ENCODE results near the gene MAGI1. TPM values are rescaled to one million over a fixed set of nuclear protein-coding genes. Genes with fewer than 3 reads are reported as not detected.

The MAGI1 gene
- polyA plus RNA-seq, 1 of the 3 experiments (the other 2 are of a cell fraction), result 10.3 TPM

GRCh38 chr3:65561617-65562016, 477.1 kb downstream of the MAGI1 start:
- H4K20me1 ChIP-seq (ENCODE audit: insufficient read depth), result no peaks in the 10 kb centered on the region; the same call in 1 of the 2 replicates
- no peak overlapping the region for H3K9ac ChIP-seq
- no peaks in the 10 kb centered on the region for H3K9me3 ChIP-seq
- no peak overlapping the region for H3K4me3 ChIP-seq (ENCODE audit: low read depth in 2 of 2, low read length in 1 of 2)
- H3K4me2 ChIP-seq, result no peak overlapping the region
- TF ChIP-seq RCOR1 (IDR thresholded peaks at IDR 0.05; ENCODE audit: low read length) (no peak), MAX (IDR thresholded peaks at IDR 0.05; ENCODE audit: low read depth) (no peak), GABPA (IDR thresholded peaks at IDR 0.05; ENCODE audit: low read depth) (no peak), PBX3 (IDR thresholded peaks at IDR 0.05) (no peak), TAF1 (IDR thresholded peaks at IDR 0.05; ENCODE audit: borderline replicate concordance, low read depth, low read length) (no peak), SMC3 (IDR thresholded peaks at IDR 0.05; ENCODE audit: low read depth, low read length) (no peak)
- ChIA-PET POLR2A (interaction anchor here (1.2 kb wide), 1 partner anchor 35 kb away, joined by 5 read pairs; no protein-coding TSS in a partner anchor), CTCF (interaction anchor here (0.6 to 2.2 kb wide), 5 partner anchors 10 to 190 kb away, joined by 3 to 4 read pairs (median 4); no protein-coding TSS in a partner anchor)
- no peak overlapping the region for H2AFZ ChIP-seq (ENCODE audit: low read depth)
- 87% methylated on average over 3 of the region's 3 CpGs for WGBS (ENCODE audit: low lambda C conversion rate)
- H3K27me3 ChIP-seq (ENCODE audit: insufficient read depth), result no peaks in the 10 kb centered on the region
- no peaks in the 10 kb centered on the region for H3K9me2 ChIP-seq
- H3F3A ChIP-seq (replicated peaks; ENCODE audit: insufficient read depth), result no peaks in the 10 kb centered on the region
- no peak for DNase-seq
- no peaks in the 10 kb centered on the region for H3K36me3 ChIP-seq (replicated peaks in 1 of 2; ENCODE audit: control insufficient read depth in 1 of 2, insufficient read depth in 2 of 2, low read length in 1 of 2)
- H3K27ac ChIP-seq (ENCODE audit: low read depth in 2 of 2, low read length in 1 of 2), result no peak overlapping the region; a peak in 2 of 4 replicates
- H3K79me2 ChIP-seq (ENCODE audit: insufficient read depth), result peaks cover 14% of the 10 kb centered on the region; the same call in 1 of the 2 replicates
- peaks cover 10 to 30% of the 10 kb centered on the region in 2 experiments for H3K4me1 ChIP-seq (ENCODE audit: control insufficient read depth in 1 of 2, insufficient read depth in 2 of 2, low read depth in 1 of 2, low read length in 1 of 2)

GRCh38 chr3:65560901-65561300, 477.8 kb downstream of the MAGI1 start:
- Histone ChIP-seq H3K27me3 (ENCODE audit: insufficient read depth) (no peaks in the 10 kb centered on the region), H3K36me3 (replicated peaks in 1 of 2; ENCODE audit: control insufficient read depth in 1 of 2, insufficient read depth in 2 of 2, low read length in 1 of 2) (no peaks in the 10 kb centered on the region), H3K9ac (no peak overlapping the region), H3K9me2 (no peaks in the 10 kb centered on the region), H3K9me3 (no peaks in the 10 kb centered on the region), H3K4me1 (ENCODE audit: control insufficient read depth in 1 of 2, insufficient read depth in 2 of 2, low read depth in 1 of 2, low read length in 1 of 2) (peaks cover 10 to 30% of the 10 kb centered on the region in 2 experiments), H4K20me1 (ENCODE audit: insufficient read depth) (no peaks in the 10 kb centered on the region; the same call in 1 of the 2 replicates), H3K27ac (ENCODE audit: low read depth in 2 of 2, low read length in 1 of 2) (peak overlapping the region in 1 of 2 experiments; percentile 89; a peak in 2 of 4 replicates), H3F3A (replicated peaks; ENCODE audit: insufficient read depth) (no peaks in the 10 kb centered on the region), H3K4me2 (no peak overlapping the region), H2AFZ (ENCODE audit: low read depth) (no peak overlapping the region), H3K79me2 (ENCODE audit: insufficient read depth) (peaks cover 14% of the 10 kb centered on the region; the same call in 1 of the 2 replicates), H3K4me3 (ENCODE audit: low read depth in 2 of 2, low read length in 1 of 2) (no peak overlapping the region)
- no peak for DNase-seq
- TF ChIP-seq MAX (IDR thresholded peaks at IDR 0.05; ENCODE audit: low read depth), result no peak
- no peak for TF ChIP-seq GABPA (IDR thresholded peaks at IDR 0.05; ENCODE audit: low read depth)
- no peak for TF ChIP-seq EZH2phosphoT487 (IDR thresholded peaks at IDR 0.05; ENCODE audit: borderline replicate concordance, low read depth)
- no peak for TF ChIP-seq MXI1 (IDR thresholded peaks at IDR 0.05; ENCODE audit: low read depth, low read length)
- TF ChIP-seq SMC3 (IDR thresholded peaks at IDR 0.05; ENCODE audit: low read depth, low read length), result no peak
- TF ChIP-seq TCF12 (IDR thresholded peaks at IDR 0.05), result no peak
- no peak for TF ChIP-seq JUND (IDR thresholded peaks at IDR 0.05)
- TF ChIP-seq TEAD4 (IDR thresholded peaks at IDR 0.05; ENCODE audit: borderline replicate concordance, insufficient read depth), result no peak
- no peak for TF ChIP-seq USF1 (IDR thresholded peaks at IDR 0.05; ENCODE audit: borderline replicate concordance, low read depth)
- TF ChIP-seq NFIC (IDR thresholded peaks at IDR 0.05; ENCODE audit: borderline replicate concordance), result no peak
- no peak for TF ChIP-seq USF2 (IDR thresholded peaks at IDR 0.05; ENCODE audit: borderline replicate concordance, low read depth, low read length)
- TF ChIP-seq IRF3 (IDR thresholded peaks at IDR 0.05; ENCODE audit: low read depth, low read length), result no peak
- TF ChIP-seq FOXJ3 (CRISPR knock-in tag; IDR thresholded peaks at IDR 0.05), result no peak
- no peak for TF ChIP-seq POLR2AphosphoS5 (IDR thresholded peaks at IDR 0.05; ENCODE audit: low read depth, low read length)
- no peak for TF ChIP-seq YY1 (IDR thresholded peaks at IDR 0.05; ENCODE audit: low read depth)
- TF ChIP-seq RCOR1 (IDR thresholded peaks at IDR 0.05; ENCODE audit: low read length), result no peak
- 81% methylated on average over 4 of the region's 4 CpGs for WGBS (ENCODE audit: low lambda C conversion rate)
- POLR2A ChIA-PET, result interaction anchor here (1.2 kb wide), 1 partner anchor 35 kb away, joined by 5 read pairs; no protein-coding TSS in a partner anchor
- CTCF ChIA-PET, result interaction anchor here (0.6 to 2.2 kb wide), 5 partner anchors 11 to 190 kb away, joined by 3 to 4 read pairs (median 4); no protein-coding TSS in a partner anchor

Measured in SK-N-SH (cell line).